ENCODE measurements around the gene VSTM4.

The VSTM4 gene

DNA sequence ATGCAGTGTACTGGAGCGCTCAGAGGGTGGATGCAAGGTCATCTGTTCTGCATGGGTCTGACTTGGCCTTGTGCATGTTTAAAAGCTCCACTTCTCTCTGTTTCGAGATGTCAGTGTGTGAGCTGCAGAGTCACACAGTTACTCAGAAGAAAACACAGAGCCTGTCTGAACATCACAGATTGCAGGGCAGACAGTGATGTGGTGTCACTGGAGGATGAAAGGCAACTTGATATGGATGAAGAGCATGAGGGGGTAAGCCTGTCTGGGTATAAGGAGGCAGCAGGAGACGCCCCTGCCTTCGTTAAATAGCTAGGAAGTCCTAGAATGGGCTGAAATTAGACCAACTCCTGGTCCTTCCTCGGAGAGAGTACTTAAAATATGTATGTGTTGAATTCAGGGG lies 108.2 kb downstream of the VSTM4 start:
- no peak for DNase-seq (ENCODE audit: low read depth in 2 of 2)

DNA sequence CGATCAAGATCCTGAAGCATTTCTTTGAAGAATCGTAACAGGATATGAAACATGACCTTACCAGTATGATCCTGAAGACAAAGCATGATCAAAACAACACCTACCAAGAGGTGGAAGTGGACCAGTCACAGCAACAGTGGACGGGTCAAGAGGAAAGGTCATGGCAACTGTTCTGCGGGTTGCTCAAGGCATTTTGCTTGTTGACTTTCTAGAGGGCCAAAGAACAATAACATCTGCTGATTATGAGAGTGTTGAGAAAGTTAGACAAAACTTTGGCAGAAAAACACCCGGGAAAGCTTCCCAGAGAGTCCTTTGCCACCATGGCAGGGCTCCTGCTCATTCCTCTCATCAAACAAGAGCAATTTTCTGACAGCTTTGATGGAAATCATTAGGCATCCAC lies 110.1 kb downstream of the VSTM4 start:
- DNase-seq (ENCODE audit: low read depth in 2 of 2): no peak

DNA sequence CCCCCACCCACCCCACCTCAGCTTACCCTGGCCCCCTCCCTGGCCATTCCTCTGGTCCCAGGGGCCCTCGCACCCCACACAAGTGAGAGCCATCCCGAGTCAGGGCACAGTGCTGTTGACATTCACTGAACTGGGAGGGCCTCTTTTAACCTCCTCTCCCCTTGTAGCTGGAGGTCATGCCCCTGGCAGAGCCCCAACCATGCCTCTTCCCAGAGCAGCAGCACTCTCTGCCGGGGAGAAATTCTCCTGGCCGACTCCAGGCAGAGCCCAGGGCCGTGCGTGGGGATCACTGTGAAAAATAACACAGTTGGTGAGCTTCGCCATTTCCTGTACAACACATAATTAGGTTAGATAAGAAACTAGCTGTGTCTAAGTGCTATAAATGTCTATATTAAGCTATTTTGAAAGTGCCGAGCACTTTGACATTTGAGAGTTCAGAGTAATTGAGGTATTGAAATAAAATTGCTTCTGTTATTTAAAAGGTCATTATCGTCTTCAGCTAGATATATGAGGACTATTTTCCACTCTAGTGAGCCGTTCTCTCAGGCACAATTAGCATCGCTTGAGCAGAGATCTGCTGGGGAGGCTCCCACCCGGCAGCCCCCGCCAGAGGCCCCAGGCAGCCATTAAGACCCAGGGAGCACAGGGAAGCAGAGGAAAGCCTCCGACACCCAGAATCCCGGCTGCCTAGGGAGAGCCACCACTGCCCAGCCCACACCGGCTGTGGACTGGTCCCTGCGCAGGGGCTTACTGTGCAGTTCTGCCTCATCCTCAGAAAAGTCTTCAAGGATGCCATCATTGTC lies 113.3 kb downstream of the VSTM4 start:
- DNase-seq (ENCODE audit: low read depth in 2 of 2): no peak

DNA sequence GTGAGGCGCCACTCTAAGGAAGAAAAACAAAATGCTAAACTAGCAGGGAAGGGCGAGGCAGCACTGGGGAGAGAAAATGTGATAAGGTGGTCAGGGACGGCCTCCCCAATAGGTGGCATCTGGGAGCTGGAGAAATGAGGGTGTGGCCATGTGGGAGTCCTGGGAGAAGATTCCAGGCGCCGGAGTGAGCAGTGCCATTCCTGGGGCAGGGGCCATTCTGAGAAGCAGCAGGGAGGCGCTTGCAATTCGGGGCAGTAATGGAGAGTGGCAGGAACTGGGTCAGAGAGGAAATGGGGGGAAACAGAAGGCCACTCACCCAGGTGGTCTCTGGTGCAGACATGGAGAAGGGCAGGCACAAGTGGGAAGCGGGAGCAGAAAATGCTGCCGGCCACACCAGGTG lies 113.9 kb downstream of the VSTM4 start:
- DNase-seq (ENCODE audit: low read depth in 2 of 2): no peak

DNA sequence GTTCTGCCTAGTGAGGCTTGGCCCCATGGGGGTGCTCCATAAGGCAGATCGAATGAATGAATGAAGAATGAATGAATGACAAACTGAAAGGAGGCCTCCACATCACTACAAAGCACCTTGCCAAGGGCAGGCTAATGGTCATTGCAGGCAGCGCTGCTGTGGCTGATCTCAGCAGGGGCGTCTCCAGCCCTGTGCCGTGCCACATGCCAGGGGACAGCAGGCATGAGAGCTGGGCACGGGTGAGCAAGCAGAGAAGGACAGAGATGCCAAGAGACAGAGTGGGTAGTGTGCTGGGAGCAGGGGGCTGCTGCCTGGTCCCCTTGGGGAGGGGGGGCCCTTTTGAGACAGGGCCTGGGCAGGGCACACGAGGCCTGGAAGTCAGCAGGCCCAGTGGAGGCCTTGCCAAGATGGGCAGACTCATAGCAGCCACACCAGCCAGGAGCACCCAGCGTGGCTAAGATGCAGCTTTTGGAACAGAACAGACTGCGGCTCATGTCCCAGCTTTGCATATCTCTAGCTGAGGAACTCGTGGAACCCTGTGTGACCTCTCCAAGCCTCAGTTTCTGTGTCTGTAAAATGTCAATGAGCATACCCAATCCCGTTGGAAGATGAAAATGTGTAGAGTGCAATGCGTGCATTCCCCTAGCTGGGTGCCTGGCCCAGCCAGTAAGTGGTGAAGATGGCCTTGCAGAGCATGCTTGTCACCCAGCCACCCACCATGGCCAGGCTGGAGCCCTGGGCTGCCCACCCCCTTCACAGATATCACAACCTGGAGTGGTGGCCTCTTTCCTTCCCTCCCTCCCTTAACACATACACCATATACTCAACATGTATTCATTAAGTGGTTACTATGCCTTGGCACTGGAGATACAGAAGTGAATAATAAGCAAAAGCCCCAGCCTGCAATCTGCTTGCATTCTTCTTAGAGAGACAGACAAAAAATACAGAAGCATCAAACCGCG lies 114.6 kb downstream of the VSTM4 start:
- DNase-seq (ENCODE audit: low read depth in 2 of 2): no peak

DNA sequence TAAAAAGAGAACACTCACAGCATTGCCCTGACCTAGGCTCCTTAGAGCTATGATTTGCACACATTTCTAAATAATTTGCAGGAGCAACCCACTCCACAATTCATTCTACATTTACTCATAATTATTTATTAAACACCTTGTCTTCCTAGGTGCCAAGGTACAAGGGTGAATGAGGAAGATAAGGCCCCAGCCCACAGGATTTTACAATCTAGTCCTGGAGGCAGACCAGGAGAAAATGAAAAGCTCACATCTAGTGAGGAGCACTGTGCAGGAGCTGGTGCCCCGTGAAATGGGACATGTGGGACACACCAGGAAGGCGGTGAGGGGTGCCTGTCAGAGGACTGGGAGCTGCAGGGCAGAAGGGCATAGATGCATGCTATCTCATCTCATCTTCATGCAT lies 116.0 kb downstream of the VSTM4 start:
- no peak for DNase-seq (ENCODE audit: low read depth in 2 of 2)

DNA sequence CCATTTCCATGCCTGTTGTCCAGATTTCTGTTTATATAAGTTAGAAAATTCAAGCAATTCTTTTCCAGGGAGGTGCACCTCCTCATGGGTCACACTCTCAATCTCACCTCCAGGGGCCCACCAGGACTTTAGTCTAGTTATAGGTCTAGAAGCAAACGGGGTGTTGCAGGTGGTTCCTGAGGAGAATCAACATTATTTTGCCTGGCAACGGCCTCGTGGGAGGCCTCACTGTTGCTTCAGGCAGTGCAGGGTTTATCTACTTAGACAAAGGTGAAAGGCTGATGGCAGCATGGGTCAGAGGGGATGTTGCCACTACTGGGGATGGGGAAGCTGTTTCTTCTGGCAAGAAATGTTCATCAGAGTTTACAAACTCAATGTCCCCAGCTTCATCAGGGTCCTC lies 119.0 kb downstream of the VSTM4 start:
- no peak for DNase-seq (ENCODE audit: low read depth in 2 of 2)

DNA sequence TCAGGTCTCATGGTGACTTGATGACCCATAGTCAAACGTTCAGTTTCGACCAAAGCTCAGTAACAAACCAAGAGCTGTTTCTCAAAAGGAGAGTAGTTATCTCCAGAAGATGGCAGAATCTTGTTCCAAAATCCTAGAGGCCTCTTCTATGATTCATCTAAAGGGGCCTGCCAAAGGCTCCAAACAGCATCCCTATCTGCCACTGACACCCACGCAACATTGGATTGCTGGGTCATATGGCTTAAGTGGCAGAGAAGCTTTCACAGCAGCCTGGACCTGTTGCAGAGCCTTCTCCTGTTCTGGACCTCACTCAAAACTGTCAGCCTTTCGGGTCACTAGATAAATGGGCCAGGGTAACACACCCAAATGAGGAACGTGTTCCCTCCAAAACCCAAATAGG lies 121.7 kb downstream of the VSTM4 start:
- no peak for DNase-seq (ENCODE audit: low read depth in 2 of 2)

DNA sequence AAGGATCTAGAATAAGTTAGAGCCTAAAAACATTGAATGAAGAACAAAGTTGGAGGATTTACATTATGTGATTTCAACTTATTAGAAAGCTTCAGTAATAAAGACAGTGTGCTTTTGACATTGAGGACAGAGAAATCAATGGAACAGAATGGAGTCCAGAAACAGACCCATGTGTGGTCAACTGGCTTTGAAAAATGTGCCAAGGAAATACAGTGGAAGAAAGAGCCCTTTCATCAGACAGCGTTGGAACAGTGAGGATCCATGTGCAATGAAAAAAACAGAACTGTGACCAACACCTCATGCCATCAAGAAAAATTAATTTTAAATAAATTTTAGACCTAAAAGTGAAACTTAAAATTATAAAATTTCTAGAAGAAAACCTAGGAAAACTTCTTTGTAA lies 125.1 kb downstream of the VSTM4 start:
- no peak for DNase-seq (ENCODE audit: low read depth in 2 of 2)

DNA sequence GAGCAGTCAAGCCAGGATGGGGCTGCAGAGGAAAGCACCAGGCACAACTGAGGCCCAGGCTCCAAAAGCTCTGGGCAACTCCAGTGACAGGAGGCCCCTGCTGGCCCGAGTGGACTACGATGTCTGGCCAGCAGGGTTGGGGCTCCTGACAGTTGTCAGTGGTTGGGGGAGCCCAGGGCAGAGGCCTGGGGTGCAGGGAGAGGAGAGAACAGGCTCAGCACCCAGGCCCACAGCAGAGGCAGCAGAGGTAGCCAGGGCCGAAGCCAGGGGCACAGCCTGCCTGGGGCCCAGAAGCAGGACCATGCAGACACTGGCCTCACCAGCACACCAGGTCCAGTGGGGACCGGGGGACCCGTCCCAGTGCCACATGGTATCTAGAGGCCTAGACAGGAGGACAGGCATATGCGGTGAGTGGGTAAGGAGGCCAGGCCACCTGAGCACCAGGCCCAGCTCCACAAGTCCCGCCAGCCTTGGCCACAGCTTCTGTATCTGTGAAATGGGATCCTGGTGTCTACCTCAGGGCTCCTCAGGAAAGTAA lies 129.6 kb downstream of the VSTM4 start:
- DNase-seq (ENCODE audit: low read depth in 2 of 2): no peak

DNA sequence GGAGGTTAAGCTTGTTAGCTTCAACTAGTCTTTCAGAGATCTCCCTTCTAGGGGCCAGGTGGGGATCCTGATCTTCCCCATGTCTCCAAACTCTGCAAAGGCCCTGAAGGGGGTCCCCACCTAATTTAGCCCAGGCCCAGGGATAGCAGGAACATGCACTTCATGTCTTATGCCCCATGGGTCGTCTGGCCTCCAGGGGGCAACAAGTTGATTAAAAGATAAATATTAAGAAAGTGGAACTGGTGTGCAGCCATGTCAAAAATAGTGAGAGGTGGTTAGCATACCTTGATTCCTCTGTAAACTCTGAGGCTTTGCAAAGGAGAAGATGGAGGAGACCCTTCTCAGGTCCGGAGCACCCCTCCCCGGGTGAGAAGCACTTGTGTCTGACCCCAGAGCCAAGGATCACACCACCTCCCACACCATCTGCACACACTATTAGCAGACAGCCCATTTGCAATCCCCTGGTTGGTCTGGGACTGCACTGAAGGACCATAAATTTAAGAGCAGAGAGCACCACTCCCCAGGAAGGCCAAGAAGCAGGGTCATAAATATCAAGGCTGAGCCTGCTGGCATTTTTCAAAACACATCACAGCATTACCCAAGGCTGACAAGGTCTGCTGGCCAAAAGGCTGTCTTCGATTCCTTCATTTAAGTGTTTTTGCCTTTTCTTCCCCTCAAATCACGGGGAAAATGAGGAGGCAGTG lies 131.5 kb downstream of the VSTM4 start:
- no peak for DNase-seq (ENCODE audit: low read depth in 2 of 2)

DNA sequence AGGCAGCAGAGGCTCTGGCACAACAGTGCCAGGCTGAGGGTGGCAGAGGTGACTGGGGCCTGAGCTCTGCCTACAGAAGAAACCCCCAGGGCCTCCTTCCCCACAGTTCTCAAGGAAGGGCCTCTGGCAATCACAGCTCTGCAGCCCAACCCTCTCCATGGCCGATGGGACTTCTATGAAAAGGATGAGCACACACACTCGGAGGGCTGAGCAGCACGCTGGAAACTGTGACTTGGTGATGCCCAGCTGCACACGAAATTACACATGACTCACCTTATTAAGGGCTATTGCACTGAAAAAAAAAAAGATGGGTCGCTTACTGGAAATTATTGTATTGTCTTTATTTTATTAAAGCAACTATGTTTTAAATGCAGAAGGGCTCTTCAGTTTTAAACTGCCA lies 132.7 kb downstream of the VSTM4 start:
- DNase-seq (ENCODE audit: low read depth in 2 of 2): no peak

DNA sequence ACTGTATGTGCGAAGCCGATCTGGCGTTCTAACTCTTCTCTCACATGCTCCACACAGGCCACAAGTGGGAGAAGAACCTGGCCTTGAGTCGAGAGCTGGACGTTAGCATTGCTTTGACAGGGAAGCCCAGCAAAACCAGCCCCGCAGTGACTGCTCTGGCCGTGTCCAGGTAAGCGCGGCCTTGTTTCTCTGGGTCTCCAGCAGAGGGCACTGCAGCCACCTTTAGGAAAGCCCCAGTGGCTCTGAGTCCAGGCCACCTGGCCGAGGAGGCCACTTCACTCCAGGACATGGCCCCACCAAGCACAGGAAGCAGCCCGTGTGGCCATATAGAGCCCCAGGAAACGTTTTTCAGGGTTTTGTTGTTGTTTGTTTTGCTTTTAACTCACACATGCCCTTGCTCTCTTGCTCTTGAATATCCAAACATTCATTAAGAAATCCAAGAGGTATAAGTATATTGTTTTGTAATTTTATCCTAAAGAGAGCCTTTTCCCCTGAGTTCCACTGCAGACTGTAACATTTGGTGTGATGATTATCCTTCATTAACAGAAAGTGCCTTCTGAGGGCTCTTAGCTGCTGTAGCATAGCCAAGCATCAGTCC lies 133.9 kb downstream of the VSTM4 start:
- no peak for DNase-seq (ENCODE audit: low read depth in 2 of 2)

DNA sequence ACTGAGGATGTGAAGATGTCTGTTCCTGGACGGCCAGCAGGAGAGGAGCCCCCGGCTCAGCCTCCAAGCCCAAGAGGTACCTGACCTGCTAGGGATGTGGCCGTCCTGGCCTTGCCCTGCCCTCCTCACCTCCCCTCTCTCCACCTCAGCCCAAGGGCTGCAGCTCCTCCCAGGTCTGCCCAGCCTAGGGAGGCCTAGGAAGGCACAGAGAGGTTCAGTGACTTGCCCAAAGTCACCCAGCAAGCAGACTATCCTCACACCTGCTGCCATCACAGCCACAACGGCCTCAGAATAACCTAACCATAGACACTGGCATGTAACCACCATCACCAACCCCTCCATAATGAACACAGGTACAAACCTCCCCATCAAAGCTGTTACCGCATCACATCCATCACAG lies 137.0 kb downstream of the VSTM4 start:
- no peak for DNase-seq (ENCODE audit: low read depth in 2 of 2)

DNA sequence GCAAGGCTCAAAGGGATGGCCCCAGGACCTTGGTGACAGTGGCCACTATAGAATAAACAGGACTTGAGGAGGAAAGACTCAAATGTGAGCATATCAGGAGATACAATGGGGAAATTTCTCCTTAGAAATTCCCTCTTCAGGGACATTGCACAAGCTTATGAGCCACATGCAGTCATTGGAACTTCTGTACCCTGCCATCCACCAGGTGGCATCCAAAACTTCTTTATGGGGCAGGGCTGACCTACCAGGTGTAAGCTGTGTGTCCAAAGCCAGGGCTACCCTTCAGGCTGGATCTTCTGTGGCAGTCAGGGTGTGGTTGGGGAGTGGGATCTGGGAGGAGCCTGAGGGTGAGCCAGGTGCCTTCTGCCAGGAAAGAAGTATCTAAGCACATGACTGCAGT lies 139.1 kb downstream of the VSTM4 start:
- DNase-seq (ENCODE audit: low read depth in 2 of 2): no peak

DNA sequence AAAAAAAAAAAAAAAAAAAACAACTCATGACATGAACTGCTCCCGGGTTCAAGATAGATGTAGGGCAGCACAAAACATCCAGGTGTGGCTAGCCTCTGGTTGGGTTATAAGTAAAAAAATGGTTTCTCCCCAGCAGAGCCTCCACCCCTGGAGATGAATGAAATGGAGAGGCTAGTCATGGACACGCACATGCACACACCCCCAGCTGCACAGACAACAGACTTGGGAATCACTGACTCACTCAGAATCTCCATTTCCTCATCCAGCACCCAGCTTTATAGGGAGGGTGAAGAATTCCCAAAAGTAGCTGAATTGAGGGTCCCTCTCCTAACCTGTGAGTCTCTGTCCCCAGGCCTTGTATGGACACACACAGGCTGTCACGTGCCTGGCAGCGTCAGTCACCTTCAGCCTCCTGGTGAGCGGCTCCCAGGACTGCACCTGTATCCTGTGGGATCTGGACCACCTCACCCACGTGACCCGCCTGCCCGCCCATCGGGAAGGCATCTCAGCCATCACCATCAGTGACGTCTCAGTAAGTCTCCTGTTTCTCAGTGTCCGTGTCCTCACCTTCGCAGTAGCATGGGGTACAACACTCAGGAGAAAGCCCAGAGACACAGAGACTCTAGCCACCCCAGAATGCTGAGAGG lies 140.7 kb downstream of the VSTM4 start:
- no peak for DNase-seq (ENCODE audit: low read depth in 2 of 2)

DNA sequence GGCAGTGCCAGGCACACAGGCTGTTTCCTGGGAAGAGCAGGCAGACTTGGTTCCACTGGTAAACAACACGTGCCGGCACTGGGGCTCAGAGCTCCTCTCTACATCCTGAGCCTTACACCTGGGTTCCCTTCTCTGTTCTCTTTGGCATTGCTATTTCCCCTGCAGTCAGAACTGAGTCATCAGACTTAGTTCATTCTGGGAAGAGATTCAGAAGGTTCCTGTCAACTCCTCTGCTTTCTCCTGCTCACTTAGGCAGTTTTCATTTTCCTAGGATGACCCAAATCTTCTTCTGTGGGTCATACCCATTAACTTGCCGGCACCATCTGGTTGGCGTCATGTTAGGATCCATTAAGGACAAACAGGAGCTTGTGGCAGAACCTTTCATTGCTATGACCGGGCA lies 142.3 kb downstream of the VSTM4 start:
- no peak for DNase-seq (ENCODE audit: low read depth in 2 of 2)

DNA sequence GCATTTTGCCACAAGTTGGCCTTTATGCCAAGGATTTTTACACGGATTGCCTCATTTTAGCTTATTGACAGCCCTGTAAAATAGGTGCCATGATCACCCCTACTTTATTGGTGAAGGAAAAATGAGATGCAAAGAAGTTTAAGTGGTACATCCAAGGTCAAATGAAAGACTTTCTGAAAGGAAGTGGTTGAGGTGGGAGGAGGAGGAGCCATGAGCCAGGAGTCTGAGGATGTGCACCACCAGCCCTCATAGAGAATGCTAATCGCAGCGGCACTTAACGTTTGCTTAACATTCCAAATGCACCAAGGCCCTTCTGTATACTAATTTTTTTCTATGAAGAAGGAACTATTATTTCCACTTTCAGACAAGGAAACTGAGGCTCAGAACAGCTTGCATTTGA lies 144.7 kb downstream of the VSTM4 start:
- no peak for DNase-seq (ENCODE audit: low read depth in 2 of 2)

DNA sequence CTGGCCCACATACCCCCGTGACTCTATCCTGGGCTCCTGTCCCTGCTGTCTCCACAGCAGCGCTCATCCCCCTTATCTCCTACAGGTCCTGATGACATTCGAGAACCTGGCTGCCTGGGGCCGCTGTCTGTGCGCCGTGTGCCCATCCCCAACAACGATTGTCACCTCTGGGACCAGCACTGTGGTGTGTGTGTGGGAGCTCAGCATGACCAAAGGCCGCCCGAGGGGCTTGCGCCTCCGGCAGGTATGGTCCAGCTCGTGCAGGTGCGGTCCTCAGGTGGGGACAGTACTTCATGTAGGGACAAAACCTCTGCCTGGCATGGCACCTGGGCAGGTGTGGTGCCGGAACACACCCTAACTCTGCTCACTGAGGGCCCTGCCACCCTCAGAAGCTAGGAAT lies 145.3 kb downstream of the VSTM4 start:
- no peak for DNase-seq (ENCODE audit: low read depth in 2 of 2)

DNA sequence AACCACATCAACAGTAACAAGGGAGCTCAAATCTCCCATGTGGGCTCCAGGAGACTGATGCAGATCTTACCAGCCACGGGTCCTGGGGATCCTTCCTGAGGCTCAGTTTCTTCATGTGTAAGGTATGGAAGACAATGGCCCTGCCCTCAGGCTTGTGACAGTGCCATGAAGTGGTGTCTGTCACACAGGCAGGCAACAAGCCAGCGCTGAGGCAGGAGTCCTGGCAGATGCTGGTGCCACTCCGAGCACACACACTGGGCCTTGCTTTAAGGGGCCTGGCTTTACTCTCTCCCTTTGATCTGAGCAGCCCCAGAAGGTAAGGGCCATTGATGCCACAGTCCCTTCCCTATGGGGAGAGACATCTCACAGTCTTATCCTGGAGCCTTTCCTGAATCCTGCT lies 147.3 kb downstream of the VSTM4 start:
- no peak for DNase-seq (ENCODE audit: low read depth in 2 of 2)

DNA sequence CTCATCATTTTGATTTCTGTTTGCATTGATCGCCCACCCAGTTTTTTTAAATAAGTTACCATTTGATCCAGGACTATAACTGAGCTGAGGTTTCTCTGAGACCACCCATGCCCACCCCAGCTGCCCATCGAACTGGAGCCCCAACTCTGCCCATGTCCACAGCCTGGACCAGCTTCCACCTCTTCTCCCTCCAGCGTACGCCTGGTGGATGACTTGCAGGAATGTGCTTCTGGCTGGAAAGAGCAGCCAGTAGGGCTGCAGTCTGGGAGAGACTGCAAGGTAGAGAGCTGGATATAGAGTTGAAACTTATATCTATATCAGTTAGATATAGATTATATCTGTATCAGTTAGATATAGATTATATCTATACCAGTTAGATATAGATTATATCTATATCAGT lies 149.9 kb downstream of the VSTM4 start:
- DNase-seq (ENCODE audit: low read depth in 2 of 2): no peak
